ENCODE data around the gene AHSG. TPM values are rescaled to one million over a fixed set of nuclear protein-coding genes. Genes with fewer than 3 reads are reported as not detected.

The AHSG gene
- total RNA-seq, 1 experiment from 2014 or later = 1.6 TPM

- Histone ChIP-seq H4K20me1 (ENCODE audit: insufficient read depth) (no peaks in the 10 kb centered on the region), H3K36me3 (ENCODE audit: control insufficient read depth in 1 of 2, insufficient read depth in 2 of 2, low read length in 2 of 2) (no peaks in the 10 kb centered on the region), H3K27me3 (ENCODE audit: insufficient read depth, low read length) (no peaks in the 10 kb centered on the region), H3K9me3 (ENCODE audit: control insufficient read depth in 1 of 2, insufficient read depth in 1 of 2, low read depth in 1 of 2, low read length in 2 of 2) (no peaks in the 10 kb centered on the region), H3K79me2 (ENCODE audit: insufficient read depth, low read length) (no peaks in the 10 kb centered on the region), H3K9ac (ENCODE audit: low read length) (no peak overlapping the region), H3K4me1 (ENCODE audit: control insufficient read depth in 1 of 2, insufficient read depth in 2 of 2, low read length in 2 of 2) (peaks cover 2 to 7% of the 10 kb centered on the region in 2 experiments; a peak in 1 of 4 replicates), H2AFZ (ENCODE audit: low read depth, low read length, poor library complexity, severe bottlenecking) (no peak overlapping the region), H3K4me2 (ENCODE audit: low read length) (no peak overlapping the region), H3K9me2 (ENCODE audit: insufficient read depth) (no peaks in the 10 kb centered on the region), H3K4me3 (replicated peaks in 1 of 2; ENCODE audit: low read depth in 1 of 2, low read length in 2 of 2) (no peak overlapping the region), H3K27ac (ENCODE audit: low read depth, low read length) (no peak overlapping the region)
- ATAC-seq (no peak), DNase-seq (ENCODE audit: low read depth, low spot score) (no peak)
- POLR2A ChIA-PET = no interaction called here
- intact Hi-C loops (cut with micrococcal nuclease) = no loop called here
- no TSS peak for BruUV-seq (replicated peaks)
- TF ChIP-seq JUND (IDR thresholded peaks at IDR 0.05) (no peak), ZNF274 (IDR thresholded peaks at IDR 0.05; ENCODE audit: low read depth, low read length) (no peak), CEBPB (IDR thresholded peaks at IDR 0.05; ENCODE audit: low read depth) (no peak), POLR2AphosphoS5 (IDR thresholded peaks at IDR 0.05; ENCODE audit: low read depth, low read length) (no peak), FOSL1 (IDR thresholded peaks at IDR 0.05; ENCODE audit: low read depth) (no peak), SRF (IDR thresholded peaks at IDR 0.05; ENCODE audit: low read depth) (no peak), RAD21 (IDR thresholded peaks at IDR 0.05; ENCODE audit: low read depth) (no peak)
- CTCF ChIA-PET = no interaction called here
- RAD21 ChIA-PET (ENCODE audit: low non-redundant PET in 1 of 2, low total read pairs in 2 of 2, uncharacterized antibody in 2 of 2, unreplicated experiment in 2 of 2) = no interaction called here
Observed at GRCh38 chr3:186621894-186622650, 9.2 kb downstream of the AHSG start.

GRCh38 chr3:186622651-186623310 lies 9.9 kb downstream of the AHSG start:
- Histone ChIP-seq H4K20me1 (ENCODE audit: insufficient read depth) (no peaks in the 10 kb centered on the region), H3K9ac (ENCODE audit: low read length) (no peak overlapping the region), H2AFZ (ENCODE audit: low read depth, low read length, poor library complexity, severe bottlenecking) (no peak overlapping the region), H3K4me3 (replicated peaks in 1 of 2; ENCODE audit: low read depth in 1 of 2, low read length in 2 of 2) (no peak overlapping the region), H3K4me1 (ENCODE audit: control insufficient read depth in 1 of 2, insufficient read depth in 2 of 2, low read length in 2 of 2) (no peaks in the 10 kb centered on the region), H3K4me2 (ENCODE audit: low read length) (no peak overlapping the region), H3K9me2 (ENCODE audit: insufficient read depth) (no peaks in the 10 kb centered on the region), H3K79me2 (ENCODE audit: insufficient read depth, low read length) (no peaks in the 10 kb centered on the region), H3K27ac (ENCODE audit: low read depth, low read length) (no peak overlapping the region), H3K36me3 (ENCODE audit: control insufficient read depth in 1 of 2, insufficient read depth in 2 of 2, low read length in 2 of 2) (no peaks in the 10 kb centered on the region), H3K9me3 (ENCODE audit: control insufficient read depth in 1 of 2, insufficient read depth in 1 of 2, low read depth in 1 of 2, low read length in 2 of 2) (no peaks in the 10 kb centered on the region), H3K27me3 (ENCODE audit: insufficient read depth, low read length) (no peaks in the 10 kb centered on the region)
- ChIA-PET CTCF (no interaction called here), POLR2A (no interaction called here), RAD21 (ENCODE audit: low non-redundant PET in 1 of 2, low total read pairs in 2 of 2, uncharacterized antibody in 2 of 2, unreplicated experiment in 2 of 2) (no interaction called here)
- TF ChIP-seq RAD21 (IDR thresholded peaks at IDR 0.05; ENCODE audit: low read depth) (no peak), EGR1 (IDR thresholded peaks at IDR 0.05; ENCODE audit: low read depth) (no peak), REST (IDR thresholded peaks at IDR 0.05; ENCODE audit: low read depth) (no peak)
- DNase-seq (ENCODE audit: low read depth, low spot score) = no peak
- no peak for ATAC-seq
- no TSS peak for BruUV-seq (replicated peaks)
- intact Hi-C loops (cut with micrococcal nuclease) = no loop called here

All from HCT116 (cell line).